EH (cell line): ENCODE data around the gene PRKAR1B.
"Not testable (repeated sequence)": the region's sequence is repeated elsewhere in the genome, so short reads cannot be mapped to it uniquely, and the experiment has no call there.

ENCODE experiments used
- DNase-seq: peaks from one replicate; pipeline ENCODE4 v3.0.0-alpha.2; 2015; ENCODE audit warnings: low read depth

The PRKAR1B gene

DNA sequence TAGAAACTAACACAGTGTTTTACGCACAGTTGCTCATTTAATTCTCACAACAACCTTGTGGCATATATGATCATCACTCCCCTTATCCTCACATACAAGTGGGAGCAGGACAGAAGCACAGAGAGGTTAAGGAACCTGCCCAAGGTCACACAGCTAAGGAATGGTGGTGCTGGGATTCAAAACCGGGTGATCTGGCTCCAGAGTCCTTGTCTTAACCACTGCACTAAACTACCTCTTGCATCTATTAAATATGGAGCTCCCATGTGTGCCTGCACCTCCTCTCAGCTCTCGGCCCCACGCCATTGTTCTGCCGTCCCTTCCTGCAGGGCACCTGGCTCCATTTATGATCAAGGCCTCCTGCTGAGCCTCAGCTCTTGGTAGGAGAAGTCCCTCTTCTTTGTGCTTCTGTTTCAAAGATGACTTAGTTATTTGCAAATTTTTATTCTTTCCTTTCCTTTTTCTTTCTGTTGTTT, 107.7 kb downstream of the PRKAR1B start:
- no peak for DNase-seq

DNA sequence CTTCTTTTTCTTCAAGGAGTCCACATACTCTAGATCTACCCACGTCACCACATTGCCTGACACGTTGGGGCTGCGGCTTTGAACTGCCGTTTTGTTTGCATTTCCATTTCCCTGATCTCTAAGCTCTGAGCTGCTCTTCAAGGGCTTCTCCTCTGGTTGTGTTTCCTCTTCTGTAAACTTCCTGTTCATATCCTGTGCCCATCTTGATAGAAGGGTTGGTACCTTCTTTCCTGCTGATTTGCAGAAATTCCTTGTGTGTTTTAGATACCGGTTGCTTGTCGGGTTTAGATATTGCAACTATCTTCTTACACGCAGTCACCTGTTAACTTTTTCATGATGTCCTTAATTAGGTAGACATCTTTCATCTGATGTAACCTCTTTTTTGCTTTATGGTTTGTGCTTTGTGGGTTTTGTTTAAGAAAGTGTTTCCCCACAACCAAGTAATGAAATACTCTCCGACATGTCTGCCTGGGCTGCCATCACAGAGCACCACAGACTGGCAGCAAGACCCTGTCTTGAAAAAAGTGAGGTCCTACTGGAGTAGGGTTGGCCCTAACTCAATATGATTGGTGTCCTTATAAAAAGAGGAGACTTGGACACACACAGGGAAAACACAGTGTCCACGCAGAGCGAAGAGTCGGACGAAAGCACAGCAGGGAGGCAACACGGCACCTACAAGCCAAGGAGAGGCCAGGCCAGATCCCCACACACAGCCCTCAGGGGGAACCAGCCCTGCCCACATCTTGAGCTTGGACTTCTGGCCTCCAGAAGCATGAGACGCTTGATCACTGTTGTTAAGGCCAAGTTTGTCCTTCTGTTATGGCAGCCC, 108.3 kb downstream of the PRKAR1B start:
- DNase-seq: no peak

DNA sequence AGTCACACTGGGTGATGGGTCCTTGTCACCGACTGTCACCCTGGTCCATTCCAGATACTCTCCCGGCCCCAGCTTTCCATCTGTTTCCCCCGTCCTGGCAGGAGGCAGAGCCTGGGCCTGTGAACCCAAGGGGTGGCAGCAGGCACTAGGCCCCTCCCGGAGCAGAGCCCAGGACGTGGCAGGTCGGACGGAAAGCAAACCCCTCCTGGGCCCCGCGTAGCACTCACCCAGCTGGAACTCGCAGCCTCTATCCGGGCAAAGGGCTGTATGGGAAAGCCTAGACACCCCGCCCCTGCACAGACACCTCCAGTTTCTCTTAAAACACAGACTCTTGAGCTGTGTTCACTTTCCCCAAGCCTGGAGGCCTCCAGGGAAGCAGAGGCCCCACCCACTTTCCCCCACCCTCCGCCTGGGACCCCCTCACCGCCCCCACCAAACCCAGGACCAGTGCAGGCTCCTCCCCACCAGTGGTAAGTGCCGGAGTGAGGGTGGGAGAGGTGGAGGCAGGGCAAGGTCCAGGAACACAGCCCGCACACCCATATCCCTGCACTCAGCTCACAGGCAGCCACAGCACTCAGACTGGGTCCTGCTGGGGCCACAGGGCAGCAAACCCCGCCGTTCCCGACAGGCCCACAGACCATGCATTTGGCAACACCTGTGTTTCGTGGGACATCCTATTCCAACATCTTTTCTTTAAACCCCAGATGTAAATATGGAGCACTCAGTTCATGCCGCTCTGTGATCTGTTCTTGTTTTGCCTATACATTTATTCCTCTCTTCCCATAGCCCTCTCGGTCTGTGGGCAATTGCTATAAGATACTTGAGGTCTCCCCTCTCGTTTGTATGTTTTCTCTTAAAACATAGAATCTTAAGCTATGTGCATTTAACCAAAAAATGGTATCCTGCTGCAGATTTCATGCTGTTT, 109.2 kb downstream of the PRKAR1B start:
- DNase-seq: no peak

DNA sequence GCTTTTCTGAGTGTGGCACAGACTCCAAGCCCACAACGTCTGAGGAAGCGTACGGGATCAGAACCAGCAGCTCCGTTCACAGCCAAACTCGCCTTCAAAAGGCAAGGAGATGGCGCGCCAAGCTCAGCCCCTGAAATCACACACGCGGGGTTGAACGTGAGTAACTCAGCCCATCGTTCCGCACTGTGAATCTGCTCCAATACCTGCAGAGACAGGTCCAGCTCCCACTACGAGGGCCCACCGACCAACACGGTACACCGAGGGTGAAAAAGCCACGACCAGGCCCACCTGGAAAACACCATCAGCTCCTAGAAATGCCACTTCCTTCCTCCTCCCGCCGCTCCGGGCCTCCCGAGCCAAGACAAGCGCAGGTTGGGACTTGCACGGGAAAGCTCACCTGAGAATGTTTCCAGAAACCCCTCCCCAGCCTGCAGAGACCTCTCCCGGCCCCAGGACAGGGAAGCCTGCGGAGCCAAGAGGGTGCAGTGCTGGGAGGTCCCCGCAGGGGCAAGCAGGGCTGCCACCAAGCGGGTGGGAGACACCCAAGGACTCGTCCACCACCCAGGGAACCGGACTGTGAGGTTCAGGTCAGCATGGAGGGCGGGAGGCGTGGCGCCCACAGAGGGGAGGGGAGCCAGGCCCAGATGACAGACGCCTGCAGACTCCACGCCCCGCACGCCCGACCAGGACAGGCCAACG, 113.5 kb downstream of the PRKAR1B start:
- no peak for DNase-seq

DNA sequence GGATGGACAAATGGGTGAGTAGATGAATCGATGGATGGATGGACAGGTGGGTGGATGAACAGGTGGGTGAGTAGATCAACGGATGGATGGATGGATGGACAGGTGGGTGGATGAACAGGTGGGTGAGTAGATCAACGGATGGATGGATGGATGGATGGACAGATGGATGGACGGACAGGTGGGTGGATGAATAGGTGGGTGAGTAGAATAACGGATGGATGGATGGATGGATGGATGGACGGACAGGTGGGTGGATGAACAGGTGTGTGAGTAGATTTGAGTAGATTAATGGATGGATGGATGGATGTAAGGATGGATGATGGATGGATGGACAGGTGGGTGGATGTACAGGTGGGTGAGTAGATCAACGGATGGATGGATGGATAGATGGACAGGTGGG, 115.2 kb downstream of the PRKAR1B start:
- not testable (repeated sequence) for DNase-seq

DNA sequence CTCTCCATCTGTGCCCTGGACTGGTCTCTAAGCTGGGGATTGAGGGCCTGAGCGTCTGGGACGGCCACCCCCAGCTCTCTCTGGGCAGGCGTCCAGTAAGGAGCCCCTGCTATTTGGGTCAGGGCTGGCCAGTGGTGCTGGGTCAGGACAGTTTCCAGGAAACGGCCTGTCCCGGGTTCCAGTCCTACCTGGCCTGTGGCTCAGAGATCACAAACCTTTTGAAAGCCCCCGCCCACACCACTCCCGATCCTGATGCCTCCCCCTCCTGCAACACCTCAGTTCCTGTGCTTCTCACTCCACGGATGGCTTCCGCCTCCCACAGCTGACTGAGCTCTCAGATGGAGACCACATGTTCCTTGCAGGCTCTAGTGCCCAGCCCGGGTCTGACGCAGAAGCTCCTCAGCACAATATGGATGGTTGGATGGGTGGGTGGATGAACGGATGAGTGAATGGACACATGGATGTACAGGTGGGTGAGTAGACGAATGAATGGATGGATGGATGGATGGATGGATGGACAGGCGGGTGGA, 115.7 kb downstream of the PRKAR1B start:
- no peak for DNase-seq

DNA sequence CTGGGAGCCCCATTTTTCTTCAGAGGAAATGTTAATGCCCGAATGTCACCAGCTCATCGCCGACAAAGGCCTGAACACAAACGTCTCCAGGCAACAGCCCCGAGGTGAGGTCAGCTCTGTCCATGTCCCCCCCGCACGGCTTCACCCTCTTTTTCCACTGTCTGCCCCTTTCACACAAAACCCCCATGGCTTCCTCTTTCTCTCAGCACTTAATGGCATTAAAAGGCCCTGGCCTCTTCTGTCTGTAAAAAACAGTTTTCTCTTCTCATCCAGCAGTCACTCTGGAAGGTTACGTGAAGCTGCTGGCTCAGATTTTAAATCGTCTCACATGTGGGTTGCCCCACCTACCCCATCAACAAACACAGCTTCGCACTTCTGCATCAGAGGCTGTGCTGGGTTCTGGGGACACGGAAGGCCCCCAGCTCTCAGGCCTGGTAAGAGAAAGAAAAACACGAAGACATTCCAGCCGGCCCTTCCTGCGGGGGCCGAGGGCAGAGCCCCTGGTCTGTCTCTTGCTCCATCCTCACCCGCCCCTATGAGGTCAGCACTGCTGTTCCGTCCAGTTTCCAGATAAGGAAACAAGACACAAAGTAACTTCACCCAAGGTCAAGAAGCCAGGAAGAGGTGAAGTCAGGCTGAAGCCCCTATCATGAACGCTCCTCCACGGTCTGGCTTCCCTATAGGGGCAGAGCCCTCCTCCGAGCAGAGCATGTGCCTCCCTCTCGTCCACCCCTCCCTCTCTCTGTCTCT, 116.4 kb downstream of the PRKAR1B start:
- peak; percentile 8 for DNase-seq

DNA sequence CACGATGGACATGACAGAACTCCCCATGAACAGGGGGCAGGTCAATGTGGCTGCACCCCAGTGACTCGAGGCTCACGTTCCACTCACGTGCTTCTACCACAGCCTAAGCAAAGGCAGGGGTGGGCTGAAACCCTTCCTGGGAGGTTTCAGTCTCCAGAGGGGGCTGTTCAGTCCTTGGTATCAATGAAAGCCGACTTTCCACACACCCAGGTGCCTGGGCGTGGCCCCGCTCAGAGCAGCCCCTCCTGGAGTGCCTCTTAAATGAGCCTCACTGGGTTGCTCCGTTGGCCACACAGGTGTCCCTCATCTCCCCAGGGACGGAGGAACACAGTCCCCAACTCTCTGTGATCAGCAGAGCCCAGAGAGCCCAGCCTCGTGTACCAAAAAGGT, 116.9 kb downstream of the PRKAR1B start:
- DNase-seq: no peak

DNA sequence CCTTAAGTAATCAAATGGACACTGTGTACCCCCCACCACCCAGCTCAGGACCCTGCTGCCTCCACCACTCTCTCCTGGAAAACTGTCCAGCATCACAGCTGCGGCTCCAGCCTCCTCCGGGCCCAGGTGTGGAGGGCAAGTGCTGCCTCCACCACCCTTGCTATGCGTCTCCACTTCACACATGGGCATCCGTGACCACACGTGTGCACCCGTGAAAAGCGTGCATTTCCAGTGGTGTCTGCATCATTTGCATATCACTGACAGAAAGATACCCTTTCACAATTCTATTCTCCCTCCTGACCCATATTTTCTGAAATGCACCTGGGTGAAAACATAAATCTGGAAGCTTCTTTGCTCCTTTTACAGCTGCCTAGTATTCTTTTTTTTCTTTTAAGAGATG, 117.7 kb downstream of the PRKAR1B start:
- DNase-seq: no peak

DNA sequence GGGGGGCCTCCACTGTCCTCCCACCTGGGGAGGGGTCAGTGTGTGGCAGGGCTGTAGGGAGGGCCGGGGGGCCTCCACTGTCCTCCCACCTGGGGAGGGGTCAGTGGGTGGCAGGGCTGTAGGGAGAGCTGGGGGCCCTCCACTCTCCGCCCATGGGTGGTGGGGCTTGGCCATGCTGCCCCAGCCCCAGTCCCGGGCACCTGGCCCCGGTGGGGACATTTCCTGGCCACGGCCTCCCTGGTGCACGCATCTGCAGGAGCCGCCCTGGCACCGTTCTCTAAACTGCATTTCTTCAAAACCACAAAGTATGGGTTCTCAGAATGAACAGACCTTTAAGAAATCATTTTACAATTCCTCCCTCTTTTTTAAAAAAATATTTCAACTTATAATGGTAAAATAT, 118.1 kb downstream of the PRKAR1B start:
- no peak for DNase-seq

DNA sequence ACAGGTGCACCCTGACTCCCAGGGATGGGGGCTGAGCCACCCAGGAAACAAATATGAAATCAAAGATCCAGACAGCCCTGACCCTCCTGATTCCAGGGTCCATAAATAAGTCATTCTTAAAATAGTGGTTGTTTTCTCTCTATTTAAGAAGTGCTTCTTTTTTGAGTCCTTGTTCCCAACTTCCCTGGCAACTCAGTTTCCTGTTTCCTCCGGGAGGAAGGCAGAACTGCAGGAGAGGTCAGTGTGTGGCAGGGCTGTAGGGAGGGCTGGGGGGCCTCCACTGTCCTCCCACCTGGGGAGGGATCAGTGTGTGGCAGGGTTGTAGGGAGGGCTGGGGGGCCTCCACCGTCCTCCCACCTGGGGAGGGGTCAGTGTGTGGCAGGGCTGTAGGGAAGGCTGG, 118.7 kb downstream of the PRKAR1B start:
- no peak for DNase-seq

DNA sequence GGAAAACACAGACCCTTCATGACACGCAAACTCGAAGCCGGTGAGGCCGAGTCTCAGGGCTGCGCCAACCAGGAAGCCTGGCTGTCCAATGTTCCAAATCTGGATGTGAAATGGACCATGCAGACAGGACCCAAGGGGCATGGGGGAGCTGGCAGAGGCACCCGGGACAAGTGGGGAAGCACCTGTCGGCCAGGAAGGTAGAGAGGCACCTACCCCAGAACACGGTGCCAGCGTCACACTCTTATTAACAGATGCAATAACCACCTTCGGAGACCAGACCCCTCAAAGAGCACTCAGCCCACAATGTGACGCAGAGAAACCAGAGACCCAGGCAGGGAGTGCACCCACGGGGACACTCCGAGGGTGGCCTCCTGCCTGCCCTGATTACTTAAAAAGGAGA, 119.1 kb downstream of the PRKAR1B start:
- no peak for DNase-seq

DNA sequence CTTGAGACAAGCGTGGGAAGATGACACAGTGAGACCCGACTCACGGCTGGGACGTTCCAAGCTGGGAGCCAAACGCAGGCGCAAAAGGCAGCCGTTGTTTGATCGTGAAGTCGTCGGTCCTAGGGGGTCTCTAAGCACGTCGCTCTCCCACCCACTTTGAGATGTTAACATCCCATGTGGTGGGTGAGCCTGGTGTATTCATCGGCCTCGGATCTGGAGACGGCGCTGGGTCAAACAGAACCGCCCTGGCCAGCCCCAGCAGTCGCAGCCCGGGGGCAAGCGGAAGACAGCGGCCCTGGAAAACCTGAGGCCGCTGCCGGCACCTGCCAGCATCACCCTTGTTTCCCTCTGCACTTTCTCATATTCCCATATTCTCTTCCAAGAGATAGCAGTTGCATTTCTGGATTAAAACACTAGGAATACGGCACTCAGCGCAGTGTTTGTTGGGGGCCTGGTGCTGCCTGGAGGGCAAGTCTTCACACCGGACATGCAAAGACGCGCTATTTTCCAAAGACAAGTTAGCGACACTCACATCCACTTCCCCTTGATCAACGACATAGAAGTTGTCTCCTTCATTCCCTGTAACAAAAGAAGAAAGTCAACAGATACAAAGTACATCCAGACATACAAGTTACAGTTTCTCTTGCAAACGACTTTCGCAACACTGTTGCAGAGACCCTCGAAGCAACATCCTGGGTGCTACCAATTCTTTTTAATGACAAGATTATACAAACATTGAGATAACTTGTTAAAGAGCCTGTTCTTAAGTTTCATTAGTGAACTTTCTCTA, 121.2 kb downstream of the PRKAR1B start:
- DNase-seq: no peak

DNA sequence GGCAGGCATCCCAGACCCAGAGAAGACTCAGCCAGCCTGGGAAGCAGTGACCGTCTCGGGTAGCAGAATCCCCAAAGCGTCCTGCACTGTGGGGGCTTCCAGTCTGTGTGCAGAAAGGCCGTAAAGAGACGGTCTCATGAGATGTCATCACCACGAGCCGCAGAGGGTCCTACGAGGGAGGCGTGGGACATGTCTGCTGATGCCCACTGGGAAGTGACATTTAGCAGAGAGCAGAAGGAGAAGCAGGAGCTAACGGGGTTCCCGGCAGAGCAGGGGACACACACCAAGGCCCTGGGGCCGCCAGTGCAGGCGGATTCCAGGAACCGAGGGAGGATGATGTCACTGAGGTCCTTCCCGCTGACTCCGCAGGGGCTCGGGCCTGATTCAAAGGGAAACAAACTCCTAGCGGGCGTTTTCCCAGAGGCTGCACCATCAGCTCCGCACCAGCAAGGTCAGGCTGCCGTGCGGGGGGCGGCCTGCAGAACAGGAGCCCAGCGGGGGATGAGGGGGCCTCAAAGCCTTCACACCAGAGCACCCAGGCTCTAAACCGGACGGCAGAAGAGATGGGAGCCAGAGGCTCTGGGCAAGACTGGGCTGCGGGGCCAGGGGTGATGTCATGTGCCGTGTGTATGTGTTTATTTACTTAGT, 122.1 kb downstream of the PRKAR1B start:
- DNase-seq: no peak

DNA sequence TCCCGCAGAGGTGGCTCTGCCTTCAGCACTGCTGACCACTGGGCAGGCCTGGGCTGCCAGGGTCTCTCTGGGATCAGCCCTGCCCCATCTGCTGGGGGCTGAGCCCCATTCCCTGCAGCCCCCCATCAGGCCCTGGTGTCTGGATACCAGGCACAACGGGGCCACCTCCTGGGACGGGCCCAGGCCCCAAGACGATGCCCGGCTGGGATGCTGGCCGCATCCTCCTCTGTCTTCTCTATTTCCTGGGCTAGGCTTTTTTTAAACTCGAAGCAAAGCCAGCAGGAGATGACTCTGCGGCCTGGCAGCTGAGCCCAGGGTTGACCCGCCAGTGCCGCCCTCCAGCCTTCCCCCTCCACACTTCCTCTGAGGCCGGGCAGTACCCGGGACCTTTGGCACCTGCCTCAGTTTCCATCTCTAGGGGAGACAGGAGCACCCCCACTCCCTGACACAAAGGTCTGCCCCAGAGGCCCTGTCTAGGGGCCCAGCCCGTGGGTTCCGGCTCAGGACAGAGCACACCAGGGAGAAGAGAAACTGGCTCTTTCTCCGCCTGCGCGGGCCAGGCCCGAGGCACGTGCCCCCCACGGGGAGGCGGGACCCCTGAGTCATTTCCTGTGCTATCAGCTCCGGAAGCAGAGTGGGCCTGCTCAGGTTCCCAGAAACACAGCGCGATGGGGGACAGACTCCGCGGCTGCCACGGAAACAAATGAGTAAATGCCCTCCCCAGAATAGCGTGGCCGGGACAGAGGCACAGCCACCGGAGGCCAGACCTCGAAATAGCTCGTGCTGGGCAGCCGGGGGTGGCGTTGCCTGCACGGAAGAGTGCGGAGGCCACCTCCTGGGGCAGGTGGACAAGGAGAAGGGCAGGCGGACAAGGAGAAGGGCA, 122.8 kb downstream of the PRKAR1B start:
- DNase-seq: peak; percentile 43

DNA sequence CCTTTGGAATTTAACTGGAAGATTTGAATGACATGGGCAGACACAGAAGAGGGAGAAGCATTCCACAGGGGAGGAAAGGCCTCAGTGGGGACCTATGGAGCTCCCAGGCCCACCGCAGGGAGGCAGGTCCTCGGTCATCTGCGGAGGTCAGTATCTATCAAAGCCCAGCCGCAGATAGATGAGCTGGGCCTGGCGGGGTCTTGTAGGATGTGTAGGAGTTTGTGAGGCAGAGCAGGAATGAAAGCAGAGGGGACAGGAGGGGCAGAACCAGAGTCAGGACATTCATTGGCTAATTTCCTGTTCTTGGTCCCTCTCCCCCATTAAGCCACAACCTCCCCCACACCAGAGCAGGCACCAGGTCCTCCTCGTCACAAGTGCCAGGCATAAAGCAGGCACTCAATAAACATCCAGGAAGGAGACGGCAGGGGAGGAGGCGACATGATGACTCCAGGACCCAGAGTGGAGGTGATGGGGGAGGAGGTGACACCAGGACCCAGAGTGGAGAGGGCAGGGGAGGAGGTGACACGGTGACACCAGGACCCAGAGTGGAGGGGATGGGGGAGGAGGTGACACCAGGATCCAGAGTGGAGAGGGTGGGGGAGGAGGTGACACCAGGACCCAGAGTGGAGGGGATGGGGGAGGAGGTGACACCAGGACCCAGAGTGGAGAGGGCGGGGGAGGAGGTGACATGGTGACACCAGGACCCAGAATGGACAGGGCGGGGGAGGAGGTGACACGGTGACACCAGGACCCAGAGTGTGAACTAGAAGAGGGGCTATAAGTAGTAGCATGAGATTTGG, 123.7 kb downstream of the PRKAR1B start:
- no peak for DNase-seq

DNA sequence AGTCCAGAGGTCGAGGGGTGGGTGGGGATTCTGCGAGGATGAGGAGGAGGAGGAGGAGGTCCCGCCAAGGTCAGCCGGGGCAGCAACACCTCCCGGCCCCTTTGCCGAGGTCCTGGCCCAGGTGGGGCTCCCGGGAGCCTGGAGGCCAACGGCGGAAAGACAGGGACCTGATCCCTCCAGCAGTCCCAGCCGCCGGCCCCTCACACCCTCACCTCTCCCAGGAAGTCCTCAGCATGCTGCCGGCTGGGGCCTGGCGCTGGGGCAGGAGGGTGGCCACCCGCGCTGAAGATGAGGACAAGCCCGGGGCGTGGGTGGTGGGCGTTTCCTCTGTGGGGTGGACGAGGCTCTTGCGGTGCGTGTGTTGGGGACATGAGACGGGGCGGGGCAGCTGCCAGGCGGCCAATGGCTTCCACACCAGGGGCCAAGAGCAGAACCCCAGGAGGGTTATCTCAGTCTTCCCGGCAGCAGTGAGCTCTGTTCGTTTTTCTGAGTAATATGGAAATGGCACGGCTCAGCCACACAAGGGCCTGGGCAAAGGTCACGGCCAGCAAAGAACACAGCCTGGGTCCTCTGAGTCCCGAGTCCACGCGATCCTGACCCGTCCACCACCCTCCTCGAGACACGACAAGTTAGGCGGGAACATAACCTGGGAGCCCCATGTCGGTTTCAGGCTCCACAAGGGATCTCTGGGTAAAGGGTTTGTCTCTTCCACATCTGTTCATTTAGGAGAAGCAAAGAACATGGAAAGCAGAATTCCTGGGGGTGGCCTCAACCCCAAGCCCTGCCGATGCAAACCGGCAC, 124.5 kb downstream of the PRKAR1B start:
- DNase-seq: no peak
